Upper lobe of left lung (tissue), 4 donors: ENCODE data around the gene SOWAHA.

ENCODE experiments used
- EP300 ChIP-seq, 4 donors: sonication (generic); formaldehyde crosslinking; IDR thresholded peaks; one replicate each; pipeline ENCODE4 v1.5.1; 2017; ENCODE audit warnings: antibody characterized with exemption in 4 of 4, control low read depth in 2 of 4
- POLR2A ChIP-seq, 4 donors: fragments of 450-650 bp; IDR thresholded peaks; one replicate each; pipeline ENCODE4 v1.5.1; 2016 to 2017; ENCODE audit warnings: antibody characterized with exemption in 4 of 4, mild to moderate bottlenecking in 2 of 4
- POLR2AphosphoS5 ChIP-seq, 2 donors: sonication (generic); formaldehyde crosslinking; IDR thresholded peaks; one replicate each; pipeline ENCODE4 v1.5.1; 2017; ENCODE audit warnings: antibody characterized with exemption in 2 of 2
- TF ChIP-seq, protein P1 (sequence below), 6 experiments: fragments of 450-650 bp in 4 of 6; fragments of 200-600 bp in 2 of 6; sonication (generic) in 2 of 6; IDR thresholded peaks; one replicate each; pipeline ENCODE4 v1.5.1; 2016 to 2019; ENCODE audit warnings: antibody characterized with exemption in 6 of 6

DNA sequence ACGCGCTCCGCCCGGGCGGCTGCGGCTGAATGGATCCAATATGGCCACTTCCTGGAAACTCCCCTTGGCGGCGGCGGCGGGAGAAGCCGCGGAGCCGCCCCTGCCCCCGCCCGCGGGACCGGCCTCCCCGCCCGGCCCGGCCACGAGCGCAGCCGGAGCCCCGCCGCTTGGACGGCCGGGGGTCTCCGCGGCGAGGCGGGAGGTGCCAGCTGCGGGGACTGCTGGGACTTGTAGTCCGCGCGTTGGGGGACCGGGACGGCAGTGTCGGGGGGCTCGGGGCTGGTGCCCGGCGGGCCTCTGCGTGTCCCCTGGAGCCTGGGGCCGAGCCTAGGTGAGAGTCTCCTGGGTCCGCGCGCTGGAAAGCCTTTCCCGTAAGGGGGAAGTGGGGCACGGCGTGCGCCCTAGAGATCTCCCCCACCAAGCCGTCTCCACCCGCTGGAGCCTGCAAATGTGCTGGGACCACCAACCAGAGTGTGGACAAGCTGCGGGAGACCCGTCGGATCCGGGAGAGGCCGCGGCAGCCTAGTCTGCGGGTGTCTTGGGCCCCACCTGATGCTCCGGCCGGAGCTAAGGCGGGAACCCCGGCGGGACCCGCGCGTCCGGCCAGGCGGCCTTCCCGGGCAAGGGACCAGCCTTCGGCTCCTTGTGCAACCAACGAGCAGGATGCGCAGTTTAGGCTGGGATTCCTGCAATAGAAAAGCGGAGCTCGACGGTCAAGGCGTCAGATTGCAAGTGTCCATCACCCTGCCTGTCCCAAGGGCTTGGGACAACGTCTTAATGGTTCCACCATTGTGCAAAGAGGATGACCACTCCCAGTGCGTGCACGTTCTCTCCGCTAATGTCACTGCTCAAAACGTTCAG, 35.7 kb upstream of the SOWAHA start, which contains the start of gene SEPTIN8:
- TF ChIP-seq, protein P1, sequence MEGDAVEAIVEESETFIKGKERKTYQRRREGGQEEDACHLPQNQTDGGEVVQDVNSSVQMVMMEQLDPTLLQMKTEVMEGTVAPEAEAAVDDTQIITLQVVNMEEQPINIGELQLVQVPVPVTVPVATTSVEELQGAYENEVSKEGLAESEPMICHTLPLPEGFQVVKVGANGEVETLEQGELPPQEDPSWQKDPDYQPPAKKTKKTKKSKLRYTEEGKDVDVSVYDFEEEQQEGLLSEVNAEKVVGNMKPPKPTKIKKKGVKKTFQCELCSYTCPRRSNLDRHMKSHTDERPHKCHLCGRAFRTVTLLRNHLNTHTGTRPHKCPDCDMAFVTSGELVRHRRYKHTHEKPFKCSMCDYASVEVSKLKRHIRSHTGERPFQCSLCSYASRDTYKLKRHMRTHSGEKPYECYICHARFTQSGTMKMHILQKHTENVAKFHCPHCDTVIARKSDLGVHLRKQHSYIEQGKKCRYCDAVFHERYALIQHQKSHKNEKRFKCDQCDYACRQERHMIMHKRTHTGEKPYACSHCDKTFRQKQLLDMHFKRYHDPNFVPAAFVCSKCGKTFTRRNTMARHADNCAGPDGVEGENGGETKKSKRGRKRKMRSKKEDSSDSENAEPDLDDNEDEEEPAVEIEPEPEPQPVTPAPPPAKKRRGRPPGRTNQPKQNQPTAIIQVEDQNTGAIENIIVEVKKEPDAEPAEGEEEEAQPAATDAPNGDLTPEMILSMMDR (IDR thresholded peaks at IDR 0.05), result peak in 1 of 6 experiments; percentile 25
- TF ChIP-seq EP300 (IDR thresholded peaks at IDR 0.05), result no peak
- TF ChIP-seq POLR2AphosphoS5 (IDR thresholded peaks at IDR 0.05), result peak in 1 of 2 donors; percentile 0
- no peak for TF ChIP-seq POLR2A (IDR thresholded peaks at IDR 0.05)
